GM11168 (cell line): ENCODE results near the gene HMCN1.

Experiments used
- in situ Hi-C: fragments of 300-500 bp; cut with MboI; formaldehyde crosslinking; loops from one replicate; pipeline ENCODE4 v1.12.0; 2022; ENCODE audit warnings: low sequenced_read_pairs; ENCODE audit not compliant: unreplicated experiment

Gene HMCN1

GRCh38 chr1:185939142-185939541 lies 205.0 kb downstream of the HMCN1 start:
- in situ Hi-C loops = no loop called here

GRCh38 chr1:185942961-185943360 lies 208.8 kb downstream of the HMCN1 start:
- in situ Hi-C loops = no loop called here

GRCh38 chr1:185956881-185957280 lies 222.7 kb downstream of the HMCN1 start:
- in situ Hi-C loops = no loop called here

- in situ Hi-C loops = no loop called here
Observed at GRCh38 chr1:185957441-185958363, 223.5 kb downstream of the HMCN1 start.

DNA sequence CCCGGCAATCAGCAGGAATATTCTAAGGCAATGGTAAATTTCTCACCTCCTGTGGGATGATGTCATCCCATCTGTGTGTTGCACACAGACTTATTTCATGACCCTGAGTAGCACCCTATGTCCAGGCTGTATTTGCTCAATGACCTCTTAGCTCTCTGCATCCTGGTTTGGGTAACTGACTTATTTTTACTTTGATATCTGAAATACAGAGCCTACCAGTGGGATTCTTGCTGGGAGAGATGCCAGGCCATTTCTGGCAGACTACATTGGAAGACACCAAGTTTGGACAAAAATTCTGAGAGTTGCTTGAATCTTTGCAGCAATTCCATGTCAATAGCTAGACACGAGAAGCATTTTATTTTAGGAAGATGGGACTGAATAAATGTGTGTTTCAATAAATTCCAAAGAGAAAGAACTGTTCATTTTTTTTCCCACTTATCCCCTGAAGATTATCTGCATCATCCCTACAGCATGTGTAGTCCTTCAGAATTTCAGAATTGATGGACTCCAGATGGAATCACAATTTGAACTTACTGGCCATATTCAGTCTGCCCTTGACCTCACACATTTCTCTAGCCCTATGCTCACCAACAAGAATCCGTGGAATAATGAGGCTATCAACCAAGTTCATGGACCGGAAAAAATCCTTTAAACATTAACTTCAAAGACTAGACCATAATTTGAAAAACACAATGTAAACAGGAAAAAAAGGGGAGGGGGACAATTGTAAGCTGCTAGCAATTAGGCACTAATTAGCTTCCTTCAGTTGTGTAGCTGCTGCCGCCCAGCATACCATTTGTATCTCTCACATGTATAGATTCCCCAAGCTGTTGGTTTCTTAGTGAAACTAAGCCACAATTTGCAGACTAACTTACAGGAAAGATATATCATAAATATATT lies 226.5 kb downstream of the HMCN1 start:
- in situ Hi-C loops = no loop called here

DNA sequence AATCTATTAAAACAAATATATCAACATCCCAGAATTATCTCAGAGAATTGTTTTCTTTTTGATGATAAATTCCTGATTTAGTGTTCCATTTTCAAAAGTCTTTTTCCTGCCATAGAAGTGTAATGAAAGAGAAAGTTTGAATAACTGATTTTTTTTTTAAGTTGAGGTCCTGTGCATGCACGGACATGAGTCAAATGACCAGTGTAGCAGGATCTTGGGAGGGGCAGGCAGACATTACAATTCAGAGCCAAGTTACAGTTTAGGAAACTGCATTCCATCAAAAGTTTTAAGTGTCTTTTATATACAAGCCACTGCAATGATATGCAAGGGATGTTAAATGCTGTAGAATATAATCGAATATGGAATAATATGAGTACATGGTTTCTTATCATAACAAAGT lies 227.5 kb downstream of the HMCN1 start:
- in situ Hi-C loops = no loop called here

GRCh38 chr1:185964946-185965345 lies 230.8 kb downstream of the HMCN1 start:
- in situ Hi-C loops = no loop called here

DNA sequence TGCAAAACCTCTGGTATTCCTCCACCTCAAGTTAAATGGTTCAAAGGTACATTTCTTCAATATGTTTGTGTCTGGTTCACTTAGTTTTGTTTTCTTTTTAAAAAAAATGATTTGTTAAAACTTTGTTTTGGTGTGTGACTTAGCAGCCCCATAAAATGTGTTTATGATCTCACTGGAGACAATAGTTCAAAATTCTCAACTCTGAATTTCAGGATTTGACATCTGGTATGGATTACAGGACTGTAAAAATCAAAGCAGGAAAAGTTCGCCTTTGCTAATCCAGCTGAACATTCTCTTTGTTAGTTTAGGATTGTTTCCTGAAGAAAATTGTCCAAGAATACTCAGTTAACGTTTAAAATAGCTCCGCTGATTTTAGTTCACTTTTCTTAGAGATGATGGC lies 231.7 kb downstream of the HMCN1 start:
- in situ Hi-C loops = no loop called here

DNA sequence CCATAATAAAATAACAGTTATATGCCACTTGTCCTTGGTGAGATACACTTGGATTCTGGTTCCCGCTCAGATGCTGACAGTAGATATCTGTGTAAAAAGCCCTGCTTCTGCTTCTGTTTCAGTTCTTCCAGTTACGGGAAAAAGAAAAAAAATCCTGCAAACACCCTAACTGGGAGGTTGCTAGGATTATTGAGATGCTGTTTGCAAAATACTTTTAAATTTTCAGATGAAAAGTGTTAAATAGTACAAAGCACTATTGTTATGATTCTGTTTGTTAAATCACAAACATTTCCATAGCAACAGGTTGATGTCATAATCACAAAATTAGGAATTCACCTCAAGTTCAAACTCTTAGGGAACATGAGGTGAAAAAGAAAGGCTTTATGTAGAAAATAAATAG lies 232.3 kb downstream of the HMCN1 start:
- in situ Hi-C loops = no loop called here

- in situ Hi-C loops = no loop called here
Observed at GRCh38 chr1:185969028-185969427, 234.8 kb downstream of the HMCN1 start.

- in situ Hi-C loops = no loop called here
Observed at GRCh38 chr1:185969524-185969991, 235.4 kb downstream of the HMCN1 start.

GRCh38 chr1:185971688-185972087 lies 237.5 kb downstream of the HMCN1 start:
- in situ Hi-C loops = no loop called here

DNA sequence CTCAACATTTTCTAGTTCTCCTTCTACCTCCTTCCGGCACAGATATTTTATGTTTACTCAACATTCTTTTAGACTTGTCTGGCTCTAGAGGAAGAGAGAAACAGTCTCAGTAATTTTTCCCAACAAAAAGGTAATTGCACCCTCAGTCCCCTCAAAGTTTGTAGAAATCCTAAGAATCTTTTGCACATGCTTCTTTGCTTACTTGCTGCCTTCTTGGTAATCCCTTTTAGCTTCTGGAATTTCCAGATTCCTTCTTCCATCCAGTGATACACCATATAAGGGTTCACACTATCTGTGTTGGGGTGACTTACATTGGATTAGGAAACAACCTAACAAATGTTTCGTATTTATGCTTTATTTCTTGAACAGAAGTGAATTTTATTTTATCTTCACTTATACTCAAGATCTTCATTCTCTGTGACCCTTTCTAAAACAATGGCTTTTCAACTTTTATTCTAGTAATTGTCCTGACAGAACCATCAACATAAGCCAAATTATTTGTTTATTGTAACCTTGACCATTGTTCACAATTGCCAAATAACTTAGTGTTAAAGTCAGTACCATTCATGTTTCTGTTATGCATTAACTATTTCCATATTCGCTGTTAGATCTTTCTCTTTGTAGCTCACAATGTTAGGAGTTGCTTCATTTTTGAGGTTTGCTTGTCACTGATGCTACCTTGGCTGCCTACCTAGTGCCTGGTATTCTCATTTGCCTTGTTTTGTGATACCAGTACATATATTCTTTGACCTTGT lies 238.1 kb downstream of the HMCN1 start:
- in situ Hi-C loops = no loop called here

DNA sequence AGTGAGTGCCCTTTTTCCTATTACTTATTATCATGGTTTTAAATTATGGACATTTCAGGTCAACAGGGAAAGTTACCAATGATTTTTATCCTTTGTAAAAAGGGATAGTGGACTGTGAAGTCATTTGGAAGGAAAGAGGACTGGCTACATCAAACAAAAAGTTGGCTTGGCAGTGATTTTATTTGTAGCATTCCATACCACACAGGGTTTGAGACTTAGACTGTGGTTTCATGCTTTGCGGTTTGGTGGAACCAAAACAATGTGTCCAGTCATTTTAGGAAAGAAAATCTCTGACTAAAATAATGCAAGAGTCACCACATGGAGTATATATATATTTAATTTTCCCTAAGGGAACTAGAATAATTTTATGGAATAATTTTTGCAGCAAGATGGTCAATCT lies 239.5 kb downstream of the HMCN1 start:
- in situ Hi-C loops = no loop called here

GRCh38 chr1:185974367-185975170 lies 240.4 kb downstream of the HMCN1 start:
- in situ Hi-C loops = no loop called here

DNA sequence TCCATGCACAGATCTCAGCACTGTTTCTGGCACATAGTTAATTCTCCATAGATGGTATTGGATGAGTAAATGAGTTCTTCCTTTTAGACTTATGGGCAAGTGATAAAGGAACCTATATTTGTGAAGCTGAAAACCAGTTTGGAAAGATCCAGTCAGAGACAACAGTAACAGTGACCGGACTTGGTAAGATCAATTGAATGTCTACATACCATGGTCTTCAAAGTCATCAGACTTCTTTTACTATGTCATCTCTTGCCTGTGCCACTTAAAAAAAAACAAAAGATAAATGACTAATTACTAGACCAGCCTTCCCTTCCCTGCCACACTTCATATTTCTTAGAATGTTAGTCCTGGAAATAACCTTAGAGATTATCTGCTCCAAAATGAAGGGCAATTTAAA lies 246.7 kb downstream of the HMCN1 start:
- in situ Hi-C loops = no loop called here

DNA sequence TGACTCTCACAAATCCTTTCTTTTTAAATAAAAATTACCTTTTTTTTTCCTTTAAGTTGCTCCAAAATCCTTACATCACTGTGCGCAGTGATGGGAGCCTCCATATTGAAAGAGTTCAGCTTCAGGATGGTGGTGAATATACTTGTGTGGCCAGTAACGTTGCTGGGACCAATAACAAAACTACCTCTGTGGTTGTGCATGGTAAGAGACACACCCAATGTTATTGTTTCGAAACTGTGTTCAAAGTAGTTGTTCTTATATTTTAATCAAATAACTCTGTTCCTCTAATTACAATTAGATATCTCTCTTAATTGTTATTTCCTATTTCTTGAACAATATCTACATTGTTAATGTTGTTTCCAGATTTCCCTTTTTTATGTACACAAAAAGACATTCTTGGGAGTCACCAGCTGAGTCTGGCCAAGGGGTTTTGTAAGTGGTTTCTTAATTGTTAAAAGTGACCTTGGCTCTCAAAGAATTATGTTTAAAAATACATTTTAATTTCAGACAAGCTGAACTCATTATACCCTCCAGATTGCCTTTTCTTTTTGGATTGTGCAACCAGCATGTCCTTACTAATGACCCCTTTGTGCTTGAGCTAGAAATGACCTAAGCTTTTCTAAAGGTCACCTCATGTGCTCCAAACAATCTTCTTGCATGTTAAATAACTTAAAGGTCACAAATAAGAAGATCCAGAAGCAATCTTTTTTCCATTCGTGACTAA lies 250.1 kb downstream of the HMCN1 start:
- in situ Hi-C loops = no loop called here

DNA sequence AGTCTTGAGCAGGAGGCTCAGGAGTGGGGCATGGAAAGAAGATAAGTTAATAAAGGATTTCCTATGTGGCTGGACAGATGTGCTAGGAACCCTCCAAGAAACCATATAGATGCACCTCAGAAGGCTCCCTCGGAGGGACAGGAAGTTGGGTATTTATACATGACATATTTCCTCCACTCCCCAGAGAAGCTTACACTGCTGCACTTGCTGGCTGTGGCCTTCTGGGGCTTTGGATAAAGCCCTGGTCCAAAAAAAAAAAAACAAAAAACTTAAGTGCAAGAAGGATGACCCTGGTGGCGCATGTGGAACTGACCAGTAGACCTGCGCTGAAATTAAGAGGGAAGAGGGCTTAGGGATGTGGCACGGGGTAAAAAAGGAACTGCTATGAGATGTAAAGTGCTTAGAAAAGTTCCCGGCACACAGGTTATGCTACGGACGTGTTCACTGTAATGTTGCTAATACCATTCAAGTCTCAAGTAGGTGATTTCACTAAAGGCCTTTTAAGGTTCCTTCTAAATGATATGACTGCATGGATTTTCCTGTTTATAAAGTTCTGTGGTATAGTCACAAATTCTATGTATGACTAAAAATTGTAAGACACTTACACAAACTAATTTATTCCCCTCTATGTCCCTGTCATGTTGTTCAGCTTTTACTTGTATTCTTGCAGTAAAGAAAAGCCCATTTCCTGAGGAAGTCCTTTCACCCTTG lies 253.6 kb downstream of the HMCN1 start:
- in situ Hi-C loops = no loop called here
